ENCODE data around the gene GPS1. TPM values are rescaled to one million over a fixed set of nuclear protein-coding genes. Genes with fewer than 3 reads are reported as not detected.

GPS1 gene
- total and polyA plus RNA-seq, 2 of the 4 experiments (the other 2 are of a cell fraction), result 157 to 181 TPM

DNA sequence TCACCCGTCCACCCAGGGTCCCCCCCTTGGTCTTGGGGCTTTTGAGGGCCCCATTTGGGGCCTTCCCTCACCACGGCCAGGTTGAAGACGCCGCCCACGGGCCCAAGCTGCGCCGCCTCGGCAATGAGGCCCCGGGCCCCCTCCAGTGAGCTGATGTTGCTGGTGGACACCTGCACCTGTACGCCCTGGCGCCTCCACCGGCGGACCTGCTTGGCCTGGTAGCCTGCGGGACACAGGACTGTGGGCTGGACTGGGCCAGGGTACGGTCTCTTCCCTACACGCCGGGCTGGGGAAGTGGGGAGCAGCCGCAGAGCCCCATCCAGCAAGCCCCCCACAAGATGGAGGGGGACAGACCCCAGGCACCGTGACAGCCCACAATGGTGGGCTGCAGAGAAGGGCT is 30.8 kb downstream of the GPS1 start:
- Histone ChIP-seq H3K18ac (ENCODE audit: low read depth, low read length) (no peak overlapping the region), H3K4me3 (ENCODE audit: insufficient read depth, low read depth, low read length) (no peak overlapping the region), H2BK5ac (ENCODE audit: low read depth, low read length, poor library complexity, severe bottlenecking) (no peak overlapping the region), H3K14ac (replicated peaks; ENCODE audit: low read depth, low read length) (no peak overlapping the region), H3K79me1 (ENCODE audit: low read depth in 1 of 2, low read length in 2 of 2) (no peaks in the 10 kb centered on the region), H3K36me3 (ENCODE audit: control insufficient read depth, insufficient read depth, low read length) (peaks cover 83% of the 10 kb centered on the region), H2AK5ac (ENCODE audit: low read depth, low read length) (no peak overlapping the region), H3K9me1 (ENCODE audit: insufficient read depth, low read length) (no peaks in the 10 kb centered on the region), H4K91ac (ENCODE audit: insufficient read depth, low read depth, low read length) (no peak overlapping the region), H4K20me1 (ENCODE audit: insufficient read depth, low read length) (no peaks in the 10 kb centered on the region; the same call in none of the 2 replicates), H2BK15ac (ENCODE audit: low read depth, low read length) (no peak overlapping the region), H2BK120ac (ENCODE audit: low read depth, low read length) (no peak overlapping the region), H3K27ac (ENCODE audit: insufficient read depth, low read length) (no peak overlapping the region), H3K4me2 (ENCODE audit: low read depth, low read length) (no peak overlapping the region), H2AFZ (replicated peaks; ENCODE audit: low read length, poor library complexity) (no peak overlapping the region), H3K9ac (ENCODE audit: low read depth, low read length) (no peak overlapping the region), H3K27me3 (ENCODE audit: control insufficient read depth, insufficient read depth, low read length) (no peaks in the 10 kb centered on the region), H3K4me1 (ENCODE audit: control insufficient read depth, insufficient read depth, low read length) (no peaks in the 10 kb centered on the region), H4K8ac (ENCODE audit: low read depth in 2 of 2, low read length in 2 of 2) (no peak overlapping the region), H3K9me3 (ENCODE audit: control insufficient read depth, insufficient read depth, low read length) (no peaks in the 10 kb centered on the region), H4K5ac (ENCODE audit: low read depth, low read length) (no peak overlapping the region), H2AK9ac (replicated peaks; ENCODE audit: low read depth, low read length, poor library complexity) (no peak overlapping the region), H3K56ac (ENCODE audit: extremely low read depth, insufficient read depth, low read length) (no peak overlapping the region), H2BK20ac (ENCODE audit: low read depth, low read length) (no peak overlapping the region), H3K4ac (ENCODE audit: low read depth, low read length) (no peak overlapping the region), H3K23ac (ENCODE audit: low read depth, low read length) (no peak overlapping the region)
- ChIA-PET CTCF (no interaction called here), POLR2A (ENCODE audit: unreplicated experiment) (no interaction called here)
- dilution Hi-C loops (cut with HindIII; ENCODE audit: low sequenced_read_pairs, unreplicated experiment), result no loop called here
- in situ Hi-C loops (cut with MboI; ENCODE audit: low sequenced_read_pairs), result no loop called here
- DNase-seq (no peak), ATAC-seq (ENCODE audit: low read depth) (no peak)
- no TSS peak for BruUV-seq (replicated peaks)
- TF ChIP-seq SMC3 (IDR thresholded peaks at IDR 0.05; ENCODE audit: low read depth, low read length) (no peak), RAD21 (IDR thresholded peaks at IDR 0.05; ENCODE audit: low read length) (no peak), POLR2A (IDR thresholded peaks at IDR 0.05; ENCODE audit: low read depth, low read length) (no peak), MAFK (IDR thresholded peaks at IDR 0.05; ENCODE audit: low read depth, low read length) (no peak), MXI1 (IDR thresholded peaks at IDR 0.05; ENCODE audit: borderline replicate concordance, low read depth, low read length) (no peak), CEBPB (IDR thresholded peaks at IDR 0.05; ENCODE audit: low read depth, low read length) (no peak), CHD1 (IDR thresholded peaks at IDR 0.05; ENCODE audit: low read depth, low read length) (no peak), FOS (IDR thresholded peaks at IDR 0.05; ENCODE audit: low read depth, low read length) (no peak), USF2 (IDR thresholded peaks at IDR 0.05; ENCODE audit: low read depth, low read length) (no peak), MAZ (IDR thresholded peaks at IDR 0.05; ENCODE audit: borderline replicate concordance, low read depth, low read length) (no peak), NFE2L2 (IDR thresholded peaks at IDR 0.05; ENCODE audit: low read depth, low read length) (no peak), RFX5 (IDR thresholded peaks at IDR 0.05; ENCODE audit: low read depth, low read length) (no peak), RCOR1 (IDR thresholded peaks at IDR 0.05; ENCODE audit: insufficient replicate concordance, low read length) (no peak), BHLHE40 (IDR thresholded peaks at IDR 0.05; ENCODE audit: low read depth, low read length) (no peak)
- TF ChIP-seq, protein P1, sequence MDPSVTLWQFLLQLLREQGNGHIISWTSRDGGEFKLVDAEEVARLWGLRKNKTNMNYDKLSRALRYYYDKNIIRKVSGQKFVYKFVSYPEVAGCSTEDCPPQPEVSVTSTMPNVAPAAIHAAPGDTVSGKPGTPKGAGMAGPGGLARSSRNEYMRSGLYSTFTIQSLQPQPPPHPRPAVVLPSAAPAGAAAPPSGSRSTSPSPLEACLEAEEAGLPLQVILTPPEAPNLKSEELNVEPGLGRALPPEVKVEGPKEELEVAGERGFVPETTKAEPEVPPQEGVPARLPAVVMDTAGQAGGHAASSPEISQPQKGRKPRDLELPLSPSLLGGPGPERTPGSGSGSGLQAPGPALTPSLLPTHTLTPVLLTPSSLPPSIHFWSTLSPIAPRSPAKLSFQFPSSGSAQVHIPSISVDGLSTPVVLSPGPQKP (IDR thresholded peaks at IDR 0.05; ENCODE audit: borderline replicate concordance, low read depth, low read length), result no peak
- TF ChIP-seq, protein P2, sequence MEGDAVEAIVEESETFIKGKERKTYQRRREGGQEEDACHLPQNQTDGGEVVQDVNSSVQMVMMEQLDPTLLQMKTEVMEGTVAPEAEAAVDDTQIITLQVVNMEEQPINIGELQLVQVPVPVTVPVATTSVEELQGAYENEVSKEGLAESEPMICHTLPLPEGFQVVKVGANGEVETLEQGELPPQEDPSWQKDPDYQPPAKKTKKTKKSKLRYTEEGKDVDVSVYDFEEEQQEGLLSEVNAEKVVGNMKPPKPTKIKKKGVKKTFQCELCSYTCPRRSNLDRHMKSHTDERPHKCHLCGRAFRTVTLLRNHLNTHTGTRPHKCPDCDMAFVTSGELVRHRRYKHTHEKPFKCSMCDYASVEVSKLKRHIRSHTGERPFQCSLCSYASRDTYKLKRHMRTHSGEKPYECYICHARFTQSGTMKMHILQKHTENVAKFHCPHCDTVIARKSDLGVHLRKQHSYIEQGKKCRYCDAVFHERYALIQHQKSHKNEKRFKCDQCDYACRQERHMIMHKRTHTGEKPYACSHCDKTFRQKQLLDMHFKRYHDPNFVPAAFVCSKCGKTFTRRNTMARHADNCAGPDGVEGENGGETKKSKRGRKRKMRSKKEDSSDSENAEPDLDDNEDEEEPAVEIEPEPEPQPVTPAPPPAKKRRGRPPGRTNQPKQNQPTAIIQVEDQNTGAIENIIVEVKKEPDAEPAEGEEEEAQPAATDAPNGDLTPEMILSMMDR (conservative IDR thresholded peaks at IDR 0.05; ENCODE audit: low read depth, low read length), result no peak
- WGBS, 2 experiments (ENCODE audit: extremely low coverage in 2 of 2, insufficient read length in 1 of 2), result 91% methylated on average over 10 of the region's 19 CpGs; no CpG with 5 or more reads in 1 of the 2 experiments
- intact Hi-C loops (cut with micrococcal nuclease), result no loop called here

All from IMR-90 (cell line).